Measurements from ENCODE around the gene MPI. TPM values are rescaled to one million over a fixed set of nuclear protein-coding genes. Genes with fewer than 3 reads are reported as not detected.

MPI gene
- total RNA-seq = 27.6 to 29.2 TPM (median 28.2 TPM) in 3 replicates
- long read RNA-seq, full-length matches to known transcripts = 19 of 23 reads
- long read RNA-seq, partial matches to known transcripts = 3 of 23 reads
- long read RNA-seq, other reads (novel, unspliced or antisense) = 1 of 23 reads

GRCh38 chr15:74889883-74890664 is at the start of gene MPI:
MPI (plus strand) TSS chr15:74890042; CDS start chr15:74890074, 32 bp downstream.
- peak; percentile 13 for TF ChIP-seq CTCF (IDR thresholded peaks at IDR 0.05)
- Mint-ChIP-seq H3K27me3 (ENCODE audit: low read depth) (no peaks in the 10 kb centered on the region), H3K4me3 (ENCODE audit: unreplicated experiment) (peak within 1 kb of the TSS; percentile 88), H3K9me3 (ENCODE audit: low read depth) (no peaks in the 10 kb centered on the region), H3K36me3 (ENCODE audit: low read depth) (no peaks in the 10 kb centered on the region), H3K27ac (ENCODE audit: unreplicated experiment) (peak within 1 kb of the TSS; percentile 74), H3K4me1 (ENCODE audit: low read depth) (peaks cover 23% of the 10 kb centered on the region)
- peak; percentile 95 for DNase-seq (ENCODE audit: low spot score)

- Mint-ChIP-seq H3K27me3 (ENCODE audit: low read depth) (no peaks in the 10 kb centered on the region), H3K36me3 (ENCODE audit: low read depth) (peaks cover 7% of the 10 kb centered on the region), H3K4me3 (ENCODE audit: unreplicated experiment) (peak overlapping the region; percentile 28), H3K9me3 (ENCODE audit: low read depth) (no peaks in the 10 kb centered on the region), H3K27ac (ENCODE audit: unreplicated experiment) (no peak overlapping the region), H3K4me1 (ENCODE audit: low read depth) (peaks cover 22% of the 10 kb centered on the region)
- no peak for DNase-seq (ENCODE audit: low spot score)
- TF ChIP-seq CTCF (IDR thresholded peaks at IDR 0.05) = no peak
Measured at GRCh38 chr15:74840851-74841775, 48.7 kb upstream of the MPI start.

- no peak for DNase-seq (ENCODE audit: low spot score)
- Mint-ChIP-seq H3K27me3 (ENCODE audit: low read depth) (no peaks in the 10 kb centered on the region), H3K4me1 (ENCODE audit: low read depth) (peaks cover 22% of the 10 kb centered on the region), H3K4me3 (ENCODE audit: unreplicated experiment) (peak overlapping the region; percentile 90), H3K9me3 (ENCODE audit: low read depth) (no peaks in the 10 kb centered on the region), H3K36me3 (ENCODE audit: low read depth) (peaks cover 8% of the 10 kb centered on the region), H3K27ac (ENCODE audit: unreplicated experiment) (no peak overlapping the region)
- no peak for TF ChIP-seq CTCF (IDR thresholded peaks at IDR 0.05)
Measured at GRCh38 chr15:74841891-74842373, 47.9 kb upstream of the MPI start.

- no peak for DNase-seq (ENCODE audit: low spot score)
- peak within 1 kb of the TSS; percentile 96 for H3K27ac Mint-ChIP-seq (ENCODE audit: unreplicated experiment)
- H3K9me3 Mint-ChIP-seq (ENCODE audit: low read depth) = no peaks in the 10 kb centered on the region
- peak within 1 kb of the TSS; percentile 90 for H3K4me3 Mint-ChIP-seq (ENCODE audit: unreplicated experiment)
- H3K4me1 Mint-ChIP-seq (ENCODE audit: low read depth) = peaks cover 22% of the 10 kb centered on the region
- no peaks in the 10 kb centered on the region for H3K27me3 Mint-ChIP-seq (ENCODE audit: low read depth)
- peaks cover 13% of the 10 kb centered on the region for H3K36me3 Mint-ChIP-seq (ENCODE audit: low read depth)
- TF ChIP-seq CTCF (IDR thresholded peaks at IDR 0.05) = peak; percentile 81
Measured at GRCh38 chr15:74842581-74843444, 47.0 kb upstream of the MPI start, which contains the start of gene ULK3. ULK3 (minus strand) TSS chr15:74843156; CDS start chr15:74843105, 51 bp downstream.
